HG02973 (cell line): ENCODE data around the gene NVL.

Experiments used
- ATAC-seq: cut with Tn5 transposase; IDR thresholded peaks from one replicate; pipeline ENCODE4 v1.9.1; 2021; ENCODE audit warnings: moderate library complexity; ENCODE audit not compliant: unreplicated experiment

NVL gene

DNA sequence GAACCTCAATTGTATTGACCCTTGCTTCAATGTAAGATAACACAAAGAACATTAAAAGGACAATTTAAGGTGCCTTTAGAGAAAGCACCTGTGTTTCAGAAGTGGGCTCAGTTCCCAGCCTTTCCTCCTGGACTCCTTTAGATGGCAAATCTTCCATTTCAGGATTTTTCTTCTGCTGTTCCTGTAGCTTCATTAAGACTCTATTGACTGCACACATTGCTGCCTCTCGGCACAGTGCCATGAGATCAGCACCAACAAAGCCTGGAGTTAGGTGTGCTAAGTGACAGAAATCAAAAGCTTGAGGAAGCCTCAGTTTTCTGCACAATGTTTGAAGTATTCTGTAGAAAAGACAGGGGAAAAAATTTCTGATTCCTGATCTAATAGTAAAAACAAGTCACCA, 40.6 kb downstream of the NVL start:
- no peak for ATAC-seq

DNA sequence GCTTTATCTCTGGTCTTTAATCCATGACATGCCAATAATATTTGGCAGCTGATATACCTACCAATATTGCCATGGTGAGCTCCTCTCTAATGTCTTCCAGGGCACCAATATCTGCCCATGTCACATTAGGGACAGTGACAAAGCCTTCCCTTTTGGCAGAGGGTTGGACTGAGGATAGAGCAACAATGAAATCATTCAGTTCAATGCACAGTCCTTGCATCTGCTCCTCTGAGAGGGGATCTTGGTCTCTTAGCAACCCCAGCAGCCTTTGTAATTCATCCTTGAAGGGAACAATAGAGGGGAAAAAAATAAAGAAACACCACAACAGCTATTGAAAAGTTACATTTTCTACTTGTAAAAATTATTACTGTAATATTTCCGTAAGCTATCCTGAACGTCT, 42.3 kb downstream of the NVL start:
- no peak for ATAC-seq

DNA sequence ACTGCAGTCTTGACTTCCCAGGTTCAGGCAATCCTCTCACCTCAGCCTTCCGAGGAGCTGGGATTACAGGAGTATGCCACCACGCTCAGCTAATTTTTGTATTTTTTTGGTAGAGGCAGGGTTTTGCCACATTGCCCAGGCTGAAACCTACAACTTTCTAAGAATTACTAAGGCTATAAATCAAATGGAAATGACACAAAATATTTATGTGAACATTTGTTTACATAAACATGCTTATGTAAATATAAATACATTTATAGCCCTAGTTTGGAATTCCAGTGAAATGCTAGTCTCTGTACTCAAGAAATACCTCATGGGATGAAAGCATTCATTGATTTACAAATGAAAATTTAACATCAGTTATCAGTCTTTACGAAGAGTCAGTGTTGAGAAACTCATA, 47.8 kb downstream of the NVL start:
- ATAC-seq: no peak

DNA sequence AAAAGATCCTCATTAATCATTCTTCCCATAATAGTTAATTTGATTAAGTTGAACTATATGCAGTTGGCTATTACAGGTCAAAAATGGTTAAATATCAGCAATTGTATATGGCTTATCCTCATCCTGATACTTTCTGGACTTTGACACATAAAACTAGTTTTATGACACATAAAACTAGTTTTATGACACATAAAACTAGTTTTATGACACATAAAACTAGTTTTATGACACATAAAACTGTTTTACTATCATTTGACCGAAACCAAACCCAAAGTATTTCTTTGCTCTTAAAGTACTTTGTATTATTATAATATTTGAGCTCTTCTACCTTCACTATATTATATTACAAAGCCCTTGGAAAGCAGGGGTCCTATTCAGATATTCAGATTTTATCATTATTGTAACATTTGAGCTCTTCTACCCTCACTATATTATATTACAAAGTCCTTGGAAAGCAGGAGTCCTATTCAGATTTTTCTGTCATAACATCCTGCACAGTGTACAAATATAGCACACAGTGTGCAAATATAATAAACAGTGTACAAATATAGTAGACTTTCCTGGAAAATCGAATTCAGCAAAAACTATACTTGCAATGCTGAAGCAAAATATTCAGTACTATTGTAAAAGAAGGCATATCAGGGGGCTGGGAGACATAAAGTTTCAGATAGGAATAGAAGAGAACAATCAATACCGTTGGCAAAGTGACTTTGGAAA, 53.0 kb downstream of the NVL start:
- ATAC-seq: no peak

DNA sequence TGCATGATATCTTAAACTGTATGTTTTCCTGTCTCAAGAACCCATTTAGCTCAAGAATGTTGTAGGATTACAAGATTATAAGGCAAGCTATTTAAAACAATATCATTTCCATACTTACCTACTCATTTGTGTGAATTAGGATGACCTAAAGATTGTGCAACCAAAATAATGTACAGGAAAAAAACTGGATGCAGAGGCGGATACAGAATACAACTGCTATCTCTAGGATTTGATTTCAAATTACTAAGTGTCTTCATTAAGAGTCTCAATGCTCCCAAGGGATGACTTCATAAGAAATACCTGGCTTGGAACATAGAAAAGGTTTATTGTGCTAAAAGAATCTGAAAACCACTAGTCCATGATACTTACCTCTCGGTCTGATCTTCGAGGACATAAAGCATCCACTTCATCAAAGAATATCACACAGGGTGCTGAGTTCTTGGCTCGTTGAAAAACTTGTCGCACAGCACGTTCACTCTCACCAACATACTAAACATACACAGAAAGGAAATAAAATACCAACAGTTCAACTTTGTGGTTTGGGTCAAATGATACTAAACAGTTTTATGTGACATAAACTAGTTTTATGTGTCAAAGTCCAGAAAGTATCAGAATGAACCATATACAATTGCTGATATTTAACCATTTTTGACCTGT, 54.9 kb downstream of the NVL start:
- no peak for ATAC-seq

DNA sequence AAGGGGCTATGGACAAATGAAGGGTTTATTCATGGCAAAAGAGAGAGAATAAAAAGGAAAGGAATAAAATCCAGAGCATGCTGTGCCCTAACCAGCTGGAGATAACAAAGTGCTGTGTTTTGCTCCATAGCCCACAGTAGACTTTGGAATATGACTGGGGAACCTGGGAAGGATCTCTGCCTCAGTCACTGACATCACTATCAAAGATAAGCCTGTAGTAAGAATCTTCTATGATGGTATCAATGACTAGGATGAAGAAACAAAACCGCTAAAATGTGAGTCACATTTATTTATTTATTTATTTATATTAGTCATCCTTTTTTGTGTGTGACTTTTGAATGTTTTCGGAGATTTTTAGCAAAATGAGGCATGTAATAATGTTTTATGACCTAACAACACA, 56.3 kb downstream of the NVL start:
- no peak for ATAC-seq

DNA sequence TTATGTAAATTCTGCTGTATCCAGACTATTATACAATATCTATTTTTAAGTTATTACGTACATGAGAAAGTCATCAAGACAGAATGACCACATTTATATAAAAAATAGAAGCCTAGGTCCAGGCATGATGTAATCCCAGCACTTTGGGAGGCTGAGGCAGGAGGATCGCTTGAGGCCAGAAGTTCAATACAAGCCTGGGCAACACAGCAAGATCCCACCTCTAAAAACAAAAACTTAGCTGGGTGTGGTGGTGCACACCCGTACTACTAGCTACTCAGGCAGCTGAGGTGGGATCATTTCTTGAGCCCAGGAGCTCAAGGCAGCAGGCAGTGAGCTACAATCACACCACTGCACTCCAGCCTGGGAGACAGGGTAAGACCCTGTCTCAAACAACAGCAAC, 58.9 kb downstream of the NVL start:
- no peak for ATAC-seq

DNA sequence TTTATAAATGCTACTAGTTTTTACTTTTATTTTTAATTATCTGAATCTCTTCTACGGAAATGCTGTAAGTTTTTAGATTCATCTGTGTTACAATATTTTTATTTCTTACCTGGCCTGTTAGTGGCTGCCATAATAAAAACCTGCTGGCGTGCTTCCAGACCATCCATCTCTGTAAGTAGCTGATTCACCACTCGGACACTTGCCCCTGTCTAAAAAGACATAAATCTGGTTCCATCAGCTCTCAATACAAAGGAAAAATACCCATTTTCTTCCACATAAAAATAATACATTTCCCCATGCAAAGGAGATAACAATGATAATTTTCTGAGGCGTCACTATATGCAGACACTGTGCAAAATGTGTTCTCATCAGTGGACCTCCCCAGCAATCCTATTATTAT, 62.0 kb downstream of the NVL start:
- no peak for ATAC-seq

DNA sequence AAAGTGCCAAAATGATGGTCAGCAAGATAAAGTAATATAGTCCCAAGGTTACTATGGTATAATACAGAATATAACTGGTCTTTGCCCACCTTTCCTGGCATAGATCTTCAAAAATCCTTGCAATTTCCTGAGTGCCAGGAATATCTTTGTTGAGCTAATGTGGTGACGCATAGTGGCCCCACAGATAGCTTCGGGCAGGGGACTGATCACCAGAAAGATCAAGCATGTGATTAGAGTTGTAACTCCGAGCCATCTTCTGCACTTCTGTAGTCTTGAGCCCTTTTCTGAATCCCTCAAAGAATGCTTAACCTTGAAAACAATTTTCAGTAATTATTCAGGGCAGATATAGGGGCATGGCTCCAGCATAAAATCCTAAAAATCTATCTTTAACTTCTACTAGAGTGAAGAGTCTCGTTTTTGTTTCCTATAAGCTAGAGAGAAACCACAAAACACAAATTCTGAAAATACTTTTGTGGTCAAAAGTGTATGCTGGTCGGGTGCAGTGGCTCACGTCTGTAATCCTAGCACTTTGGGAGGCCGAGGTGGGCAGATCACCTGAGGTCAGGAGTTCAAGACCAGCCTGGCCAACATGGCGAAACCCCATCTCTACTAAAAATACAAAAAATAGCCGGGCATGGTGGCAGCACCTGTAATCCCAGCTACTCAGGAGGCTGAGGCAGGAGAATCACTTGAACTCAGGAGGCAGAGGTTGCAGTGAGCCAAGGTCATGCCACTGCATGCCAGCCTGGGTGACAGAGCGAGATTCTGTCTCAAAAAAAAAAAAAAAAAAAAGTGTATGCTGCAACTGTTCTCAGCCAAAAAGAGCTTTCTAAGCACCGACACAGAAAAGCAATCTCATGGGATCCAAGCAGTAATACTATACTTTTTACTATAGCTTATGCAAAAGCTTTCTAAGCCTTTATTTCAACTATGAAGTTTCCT, 62.8 kb downstream of the NVL start:
- no peak for ATAC-seq

GRCh38 chr1:224266105-224266914, 63.7 kb downstream of the NVL start:
- peak; percentile 59 for ATAC-seq

- ATAC-seq: no peak
These were observed 65.7 kb downstream of the NVL start for GRCh38 chr1:224264321-224264720.

DNA sequence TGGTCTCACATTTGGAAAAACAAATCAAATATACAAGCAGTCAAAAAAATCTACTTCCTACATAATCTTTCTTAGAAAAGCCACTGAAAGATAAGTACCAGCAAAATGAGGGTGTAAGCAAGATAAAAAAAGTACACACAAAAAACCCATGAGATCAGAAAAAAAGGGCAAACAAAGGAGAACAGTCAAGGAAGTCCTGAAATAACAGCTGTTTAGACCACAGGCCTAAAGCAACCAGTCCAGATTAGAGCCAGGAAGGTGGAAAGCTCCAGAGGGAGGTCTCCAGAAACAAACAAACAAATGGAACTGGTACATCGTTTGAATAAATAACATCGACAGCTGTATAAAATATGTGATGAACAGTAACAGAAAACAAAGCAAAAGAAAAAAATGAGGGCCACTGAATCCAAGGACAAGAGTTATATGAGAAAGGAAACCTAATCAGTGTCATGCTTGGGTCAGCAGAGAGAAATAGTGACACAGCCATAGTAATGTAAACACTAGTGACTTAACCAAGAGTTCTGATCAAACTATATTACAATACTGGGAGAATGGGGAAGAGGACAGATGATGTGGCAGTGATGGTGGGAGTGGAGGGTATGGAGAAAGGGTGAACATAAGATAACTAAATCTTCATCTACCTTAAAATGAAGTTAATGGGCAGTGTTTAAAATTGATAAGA, 67.5 kb downstream of the NVL start:
- ATAC-seq: no peak

DNA sequence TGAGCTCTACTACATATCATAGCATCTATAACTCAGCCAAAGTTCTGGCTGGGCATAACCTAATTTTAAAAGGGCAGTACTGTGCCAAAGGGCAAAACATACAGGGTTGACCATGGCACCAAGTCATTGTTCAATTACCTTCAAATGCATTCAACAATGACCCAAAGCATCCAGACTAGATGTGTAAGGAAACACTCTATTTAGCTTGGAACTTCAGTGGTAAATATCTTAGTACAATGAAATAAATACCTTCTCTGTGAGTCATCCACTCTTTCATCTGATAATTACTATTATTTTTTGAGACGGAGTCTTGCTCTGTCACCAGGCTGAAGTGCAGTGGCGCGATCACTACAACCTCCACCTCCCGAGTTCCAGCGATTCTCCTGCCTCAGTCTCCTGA, 70.0 kb downstream of the NVL start:
- no peak for ATAC-seq

DNA sequence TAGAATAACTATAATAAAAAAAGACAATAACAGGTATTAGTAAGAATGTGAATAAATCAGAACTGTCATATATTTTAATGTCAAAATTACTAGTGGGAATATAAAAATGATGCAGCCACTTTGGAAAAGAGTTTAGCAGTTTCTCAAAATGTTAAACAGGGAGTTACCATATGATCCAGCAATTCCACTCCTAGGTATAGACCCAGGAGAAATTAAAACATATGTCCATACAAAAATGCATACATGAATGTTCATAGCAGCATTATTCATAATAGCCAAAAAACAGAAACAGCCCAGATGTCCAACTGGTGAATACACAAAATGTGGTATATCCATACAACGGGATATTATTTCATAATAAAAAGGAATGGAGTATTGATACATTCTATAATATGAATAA, 71.6 kb downstream of the NVL start:
- no peak for ATAC-seq

DNA sequence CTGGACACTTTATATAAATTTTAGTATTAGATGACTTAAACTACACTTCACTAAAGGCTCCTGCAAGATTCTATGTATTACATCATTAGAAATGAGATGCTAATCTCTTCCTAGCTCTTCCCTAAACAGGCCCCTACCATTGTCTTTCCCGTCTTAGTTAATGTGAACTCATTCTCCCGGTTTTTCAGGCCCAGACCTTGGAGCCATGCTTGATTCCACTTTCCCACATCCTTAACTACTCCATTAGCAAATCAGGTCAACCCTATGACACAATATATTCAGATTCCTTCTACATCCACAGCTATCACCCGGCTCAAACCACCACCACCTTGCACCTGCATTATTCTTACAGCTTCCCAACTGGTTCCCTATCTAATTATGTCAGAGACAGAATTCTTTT, 73.3 kb downstream of the NVL start:
- ATAC-seq: no peak

DNA sequence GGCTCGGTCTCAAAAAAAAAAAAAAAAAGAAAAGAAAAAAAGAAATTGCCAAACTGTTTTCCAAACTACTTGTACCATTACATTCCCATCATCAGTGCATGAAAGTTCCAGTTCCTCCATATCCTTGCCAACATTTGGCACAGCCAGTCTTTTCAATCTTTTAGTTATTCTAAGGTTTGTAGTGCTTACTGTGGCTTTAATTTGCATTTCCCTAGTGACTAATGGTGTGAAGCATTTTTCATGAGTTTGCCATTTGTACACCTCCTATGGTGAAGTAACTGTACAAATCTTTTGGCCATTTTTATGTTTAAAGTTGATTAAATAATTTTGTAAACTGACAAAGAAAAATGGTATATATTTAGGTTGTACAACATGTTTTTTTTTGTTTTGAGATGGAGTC, 76.3 kb downstream of the NVL start:
- ATAC-seq: no peak

GRCh38 chr1:224252479-224252878, 77.5 kb downstream of the NVL start:
- ATAC-seq: no peak

GRCh38 chr1:224251741-224252146, 78.2 kb downstream of the NVL start:
- no peak for ATAC-seq

DNA sequence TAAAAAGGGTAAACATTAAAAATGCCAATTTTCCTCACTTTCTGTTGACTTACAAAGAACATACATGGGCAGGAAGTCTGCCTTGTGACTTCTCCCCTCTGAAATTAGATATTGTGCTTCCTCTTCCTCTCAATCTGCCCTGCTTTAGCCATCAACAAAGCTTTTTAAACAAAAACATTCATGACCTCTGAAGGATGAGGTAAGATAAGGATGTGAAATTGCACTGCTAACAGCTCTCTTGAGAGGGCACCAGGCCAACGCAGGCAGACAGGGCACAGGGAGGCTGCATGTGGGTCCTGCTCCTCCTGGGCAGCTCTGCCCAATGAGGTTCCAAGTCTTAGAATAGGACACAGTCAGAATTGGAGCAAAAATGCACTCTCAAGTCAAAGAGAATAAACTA, 84.8 kb downstream of the NVL start:
- no peak for ATAC-seq

DNA sequence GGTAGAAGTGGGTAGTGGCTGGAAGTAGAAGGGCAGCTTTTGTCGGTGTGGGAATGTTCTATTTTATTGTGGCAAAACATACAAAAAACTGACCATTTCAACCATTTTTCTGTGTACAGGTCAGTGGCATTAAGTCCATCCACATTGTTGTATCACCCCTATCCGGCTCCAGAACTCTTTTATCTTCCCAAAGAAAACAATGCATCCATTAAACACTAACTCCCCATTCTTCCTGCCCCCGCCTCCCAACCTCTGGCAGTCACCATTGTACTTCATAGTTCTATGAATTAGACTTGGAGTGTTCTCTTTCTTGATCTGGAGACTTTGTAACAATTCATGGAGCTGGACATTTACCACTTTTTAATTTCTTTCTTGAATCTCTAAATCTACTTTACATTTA, 91.2 kb downstream of the NVL start:
- ATAC-seq: no peak
